Stromal cell of bone marrow (primary cell): ENCODE data around the gene F7.
"Not testable (repeated sequence)": the region's sequence is repeated elsewhere in the genome, so short reads cannot be mapped to it uniquely, and the experiment has no call there.

Source experiments
- DNase-seq: peaks from one replicate; pipeline ENCODE4 v3.0.0-alpha.2; 2012; ENCODE audit warnings: low read depth

The F7 gene

DNA sequence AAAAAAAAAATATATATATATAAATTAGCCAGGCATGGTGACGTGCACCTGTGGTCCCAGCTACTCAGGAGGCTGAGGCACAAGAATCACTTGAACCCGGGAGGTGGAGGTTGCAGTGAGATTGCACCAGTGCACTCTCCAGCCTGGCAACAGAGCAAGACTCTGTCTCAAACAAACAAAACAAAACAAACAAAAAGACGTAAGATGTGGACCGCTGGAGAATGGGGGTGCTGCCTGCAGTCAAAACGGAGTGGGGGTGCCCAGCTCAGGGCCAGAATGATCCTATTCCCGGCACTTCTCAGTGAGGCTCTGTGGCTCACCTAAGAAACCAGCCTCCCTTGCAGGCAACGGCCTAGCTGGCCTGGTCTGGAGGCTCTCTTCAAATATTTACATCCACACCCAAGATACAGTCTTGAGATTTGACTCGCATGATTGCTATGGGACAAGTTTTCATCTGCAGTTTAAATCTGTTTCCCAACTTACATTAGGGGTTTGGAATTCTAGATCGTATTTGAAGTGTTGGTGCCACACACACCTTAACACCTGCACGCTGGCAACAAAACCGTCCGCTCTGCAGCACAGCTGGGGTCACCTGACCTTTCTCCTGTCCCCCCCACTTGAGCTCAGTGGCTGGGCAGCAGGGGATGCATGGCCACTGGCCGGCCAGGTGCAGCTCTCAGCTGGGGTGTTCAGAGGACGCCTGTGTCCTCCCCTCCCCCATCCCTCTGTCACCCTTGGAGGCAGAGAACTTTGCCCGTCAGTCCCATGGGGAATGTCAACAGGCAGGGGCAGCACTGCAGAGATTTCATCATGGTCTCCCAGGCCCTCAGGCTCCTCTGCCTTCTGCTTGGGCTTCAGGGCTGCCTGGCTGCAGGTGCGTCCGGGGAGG is at the start of gene F7:
Gene F7 (plus strand): TSS at position 760 of the 889 bp plus-strand sequence. CDS start 51 bp downstream, at position 811.
- no peak for DNase-seq

- no peak for DNase-seq
These were observed 48.5 kb upstream of the F7 start for GRCh38 chr13:113057084-113057483.

- DNase-seq = not testable (repeated sequence)
These were observed 48.0 kb upstream of the F7 start for GRCh38 chr13:113057559-113057958.

GRCh38 chr13:113058129-113058987 is 47.2 kb upstream of the F7 start:
- no peak for DNase-seq

GRCh38 chr13:113058988-113059850 is 46.4 kb upstream of the F7 start:
- DNase-seq = no peak

DNA sequence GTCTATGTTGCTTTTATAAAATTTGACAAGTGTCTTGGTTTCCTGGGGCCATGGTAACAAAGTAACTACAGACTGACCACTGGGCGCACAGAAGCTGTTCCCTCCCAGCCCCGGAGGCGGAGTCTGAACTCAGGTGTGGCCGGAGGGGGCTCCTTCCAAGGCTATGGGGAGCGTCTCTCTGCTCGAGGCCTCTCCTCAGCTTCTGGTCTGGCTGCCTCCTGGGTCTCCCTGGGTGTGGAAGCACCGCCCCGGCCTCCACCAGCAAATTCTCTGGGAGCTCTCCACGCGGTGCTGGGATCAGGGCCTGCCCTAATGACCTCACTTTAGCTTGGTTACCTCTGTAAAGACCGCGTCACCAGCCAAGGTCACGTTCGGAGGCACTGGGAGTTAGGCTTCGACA is 45.7 kb upstream of the F7 start:
- no peak for DNase-seq

GRCh38 chr13:113060557-113061270 is 44.9 kb upstream of the F7 start:
- no peak for DNase-seq

GRCh38 chr13:113061271-113061625 is 44.3 kb upstream of the F7 start:
- DNase-seq = no peak

DNA sequence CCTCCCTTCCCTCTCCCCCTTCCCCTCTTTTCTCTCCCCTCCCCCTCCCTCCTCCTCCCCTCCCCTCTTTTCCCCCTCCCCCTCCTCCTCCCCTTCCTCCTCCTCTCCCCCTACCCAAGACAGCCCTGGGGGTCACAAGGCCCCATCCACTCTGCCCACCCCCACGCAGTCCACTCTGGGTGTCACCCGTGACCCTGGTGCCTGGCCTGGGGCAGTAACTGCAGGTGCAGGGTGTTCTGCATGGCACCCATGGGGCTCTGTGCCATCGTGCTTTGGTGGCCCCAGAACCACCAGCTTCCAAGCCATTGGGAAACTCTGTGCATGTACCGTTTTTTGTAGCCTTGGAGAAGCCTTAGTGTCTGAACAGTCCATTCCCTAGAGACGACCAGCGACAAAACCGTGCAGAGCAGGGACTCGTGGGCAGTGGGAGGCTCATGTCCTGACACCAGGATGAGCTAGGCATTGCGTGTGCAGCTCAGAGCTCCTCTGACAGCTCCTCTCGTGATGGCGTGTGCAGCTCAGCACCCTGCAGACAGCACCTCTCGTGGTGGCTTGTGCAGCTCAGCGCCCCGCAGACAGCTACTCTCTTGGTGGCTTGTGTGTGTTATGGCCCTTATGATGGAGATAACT is 43.7 kb upstream of the F7 start:
- DNase-seq = no peak

DNA sequence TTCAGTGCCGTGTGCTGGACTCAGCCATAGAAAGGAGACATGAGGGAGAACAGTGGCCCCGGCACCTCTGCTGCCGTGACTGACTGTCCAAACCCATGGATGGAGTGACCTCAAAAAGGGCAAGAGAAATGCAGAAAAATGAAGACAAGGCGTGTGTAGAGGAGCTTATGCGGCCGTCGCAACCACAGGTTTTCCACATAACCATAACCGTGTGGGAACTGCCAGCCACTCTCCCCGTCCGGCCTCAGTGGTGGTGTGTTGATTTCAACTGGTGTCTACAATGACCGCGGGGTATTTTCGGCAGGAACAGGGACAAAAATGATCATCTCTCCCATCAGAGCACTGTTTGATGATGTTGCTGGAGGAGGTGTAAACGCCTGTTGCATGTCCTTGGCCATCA is 42.9 kb upstream of the F7 start:
- no peak for DNase-seq

DNA sequence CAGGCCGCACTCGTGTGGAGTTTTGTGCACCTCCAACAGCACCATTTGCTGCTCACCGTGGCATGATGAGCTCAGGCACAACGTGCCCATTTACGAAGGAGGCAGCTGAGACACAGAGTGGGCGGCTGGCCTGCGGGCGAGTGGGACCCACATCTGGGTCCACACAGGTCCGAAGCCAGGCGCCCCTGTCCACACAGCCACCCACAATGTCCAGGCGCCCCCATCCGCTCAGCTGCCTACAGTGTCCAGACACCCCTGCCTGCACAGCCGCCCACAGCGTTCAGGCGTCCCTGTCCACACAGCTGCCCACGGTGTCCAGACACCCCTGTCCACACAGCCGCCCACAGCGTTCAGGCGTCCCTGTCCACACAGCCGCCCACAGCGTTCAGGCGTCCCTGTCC is 42.5 kb upstream of the F7 start:
- DNase-seq = no peak

- DNase-seq = no peak
These were observed 41.5 kb upstream of the F7 start for GRCh38 chr13:113064000-113064533.

DNA sequence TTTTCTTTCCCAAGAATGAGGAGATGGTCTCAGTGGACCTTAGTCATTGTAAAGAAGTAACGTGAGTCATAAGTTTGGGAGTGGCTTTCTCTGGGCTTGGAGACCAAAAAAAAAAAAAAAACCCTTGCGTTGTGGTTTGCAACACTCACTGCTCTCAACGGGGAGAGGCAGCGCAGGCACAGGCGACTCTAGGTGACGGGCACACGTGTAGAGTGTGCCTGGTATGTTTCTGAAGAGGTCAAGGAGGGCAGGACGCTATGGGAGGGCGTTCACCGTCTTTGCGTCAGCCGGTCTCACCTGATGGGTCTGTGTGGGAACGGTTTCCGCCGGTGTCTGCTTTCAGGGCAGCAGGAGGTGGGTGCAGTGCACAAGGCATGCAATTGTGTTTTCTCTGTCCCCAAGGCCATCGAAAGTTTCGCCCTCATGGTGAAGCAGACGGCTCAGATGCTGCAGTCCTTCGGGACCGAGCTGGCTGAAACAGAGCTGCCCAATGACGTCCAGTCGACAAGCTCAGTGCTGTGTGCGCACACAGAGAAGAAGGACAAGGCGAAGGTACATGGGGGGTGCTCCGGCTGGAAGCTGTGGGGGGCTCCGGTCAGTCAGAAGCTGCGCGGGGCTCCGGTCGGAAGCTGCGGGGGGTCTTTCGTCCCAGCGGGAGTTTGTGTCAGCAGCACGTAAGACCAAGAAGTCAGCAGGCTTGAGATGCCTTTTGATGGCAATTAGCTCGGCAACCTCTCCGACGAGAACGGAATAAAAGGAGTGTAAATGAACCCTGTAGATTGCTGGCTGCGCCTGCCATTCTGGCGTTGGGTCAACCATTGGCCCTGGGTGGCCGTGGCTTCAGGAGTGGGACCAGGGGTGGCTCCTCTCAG is 40.8 kb upstream of the F7 start:
- peak; percentile 94 for DNase-seq

GRCh38 chr13:113065406-113066141 is 40.0 kb upstream of the F7 start:
- no peak for DNase-seq

- no peak for DNase-seq
These were observed 39.5 kb upstream of the F7 start for GRCh38 chr13:113066142-113066455.

GRCh38 chr13:113066746-113067145 is 38.8 kb upstream of the F7 start:
- no peak for DNase-seq

- no peak for DNase-seq
These were observed 35.5 kb upstream of the F7 start for GRCh38 chr13:113069861-113070805.

- no peak for DNase-seq
These were observed 34.7 kb upstream of the F7 start for GRCh38 chr13:113070855-113071254.
